Nephron (organoid): Measurements from ENCODE around the gene ARMH1.

Experiments
- H3K27ac Mint-ChIP-seq, 3 experiments: 2 replicates each; pipeline ENCODE4 v1.8.0; 2020; ENCODE audit warnings: mixed read lengths in 3 of 3, mild to moderate bottlenecking in 2 of 3, moderate library complexity in 1 of 3
- H3K27me3 Mint-ChIP-seq: 2 replicates; pipeline ENCODE4 v1.8.0; 2021; ENCODE audit warnings: low read depth, mild to moderate bottlenecking, moderate library complexity, mixed read lengths
- H3K36me3 Mint-ChIP-seq: 2 replicates; pipeline ENCODE4 v1.8.0; 2020; ENCODE audit warnings: low read depth, mixed read lengths
- H3K4me1 Mint-ChIP-seq: 2 replicates; pipeline ENCODE4 v1.8.0; 2020; ENCODE audit warnings: mixed read lengths
- H3K4me3 Mint-ChIP-seq, 3 experiments: 2 replicates each; pipeline ENCODE4 v1.8.0; 2020; ENCODE audit warnings: mild to moderate bottlenecking in 3 of 3, mixed read lengths in 3 of 3, moderate library complexity in 2 of 3
- H3K9me3 Mint-ChIP-seq: 2 replicates; pipeline ENCODE4 v1.8.0; 2020; ENCODE audit warnings: mixed read lengths
- CTCF ChIP-seq, 3 experiments: fragments of 200-600 bp; sonication (generic); IDR thresholded peaks; one replicate each; pipeline ENCODE4 v1.5.0; 2021; ENCODE audit warnings: antibody characterized with exemption in 3 of 3; ENCODE audit not compliant: unreplicated experiment in 3 of 3

ARMH1 gene

GRCh38 chr1:44705470-44705869, 31.0 kb downstream of the ARMH1 start:
- Mint-ChIP-seq H3K9me3 (peaks cover 10% of the 10 kb centered on the region), H3K4me1 (no peaks in the 10 kb centered on the region), H3K4me3 (no peak overlapping the region), H3K27me3 (peaks cover 4% of the 10 kb centered on the region), H3K27ac (no peak overlapping the region), H3K36me3 (peaks cover 6% of the 10 kb centered on the region)
- TF ChIP-seq CTCF (IDR thresholded peaks at IDR 0.05; ENCODE audit: unreplicated experiment in 3 of 3): no peak

GRCh38 chr1:44705938-44706337, 31.4 kb downstream of the ARMH1 start:
- Mint-ChIP-seq H3K27me3 (peaks cover 4% of the 10 kb centered on the region), H3K9me3 (peaks cover 14% of the 10 kb centered on the region), H3K27ac (no peak overlapping the region), H3K36me3 (peaks cover 10% of the 10 kb centered on the region), H3K4me1 (no peaks in the 10 kb centered on the region), H3K4me3 (no peak overlapping the region)
- TF ChIP-seq CTCF (IDR thresholded peaks at IDR 0.05; ENCODE audit: unreplicated experiment in 3 of 3): no peak

- TF ChIP-seq CTCF (IDR thresholded peaks at IDR 0.05; ENCODE audit: unreplicated experiment in 3 of 3): no peak
- H3K27ac Mint-ChIP-seq: no peak overlapping the region
- no peak overlapping the region for H3K4me3 Mint-ChIP-seq
- H3K9me3 Mint-ChIP-seq: peaks cover 15% of the 10 kb centered on the region
- H3K27me3 Mint-ChIP-seq: peaks cover 4% of the 10 kb centered on the region
- H3K4me1 Mint-ChIP-seq: no peaks in the 10 kb centered on the region
- peaks cover 10% of the 10 kb centered on the region for H3K36me3 Mint-ChIP-seq
Measured at GRCh38 chr1:44707112-44707881, 32.8 kb downstream of the ARMH1 start.

- H3K36me3 Mint-ChIP-seq: peaks cover 10% of the 10 kb centered on the region
- TF ChIP-seq CTCF (IDR thresholded peaks at IDR 0.05; ENCODE audit: unreplicated experiment in 3 of 3): peak in 2 of 3 experiments; percentile 19 to 23
- peaks cover 4% of the 10 kb centered on the region for H3K27me3 Mint-ChIP-seq
- no peaks in the 10 kb centered on the region for H3K4me1 Mint-ChIP-seq
- H3K27ac Mint-ChIP-seq: no peak overlapping the region
- H3K9me3 Mint-ChIP-seq: peaks cover 15% of the 10 kb centered on the region
- no peak overlapping the region for H3K4me3 Mint-ChIP-seq
Measured at GRCh38 chr1:44707959-44708831, 33.7 kb downstream of the ARMH1 start.

GRCh38 chr1:44713321-44713781, 38.8 kb downstream of the ARMH1 start:
- TF ChIP-seq CTCF (IDR thresholded peaks at IDR 0.05; ENCODE audit: unreplicated experiment in 3 of 3): no peak
- Mint-ChIP-seq H3K4me1 (no peaks in the 10 kb centered on the region), H3K27me3 (peaks cover 17% of the 10 kb centered on the region), H3K9me3 (peaks cover 10% of the 10 kb centered on the region), H3K36me3 (peaks cover 10% of the 10 kb centered on the region), H3K4me3 (no peak overlapping the region), H3K27ac (no peak overlapping the region)
